Tibial nerve (tissue), 4 donors: ENCODE measurements around the gene C10orf67. TPM values are rescaled to one million over a fixed set of nuclear protein-coding genes. Genes with fewer than 3 reads are reported as not detected.

Experiments
- DNase-seq, 2 donors: peaks; one replicate each; pipeline ENCODE4 v3.0.0-alpha.2; 2019; ENCODE audit warnings: low spot score in 2 of 2
- H3K27ac ChIP-seq, 4 donors: fragments of 200-600 bp; sonication (generic) in 3 of 4; one replicate each; pipeline ENCODE4 v1.5.1; 2017 to 2019; ENCODE audit warnings: mild to moderate bottlenecking in 1 of 4
- H3K27me3 ChIP-seq, 2 donors: fragments of 200-600 bp; sonication (generic) in 1 of 2; one replicate each; pipeline versions ENCODE4 v1.5.1 to v1.6.0; 2017 to 2019
- H3K36me3 ChIP-seq, 3 donors: fragments of 200-600 bp; sonication (generic); one replicate each; pipeline ENCODE4 v1.5.1; 2018 to 2019
- H3K4me1 ChIP-seq, 4 donors: fragments of 200-600 bp; sonication (generic) in 3 of 4; one replicate each; pipeline ENCODE4 v1.5.1; 2017 to 2019
- H3K4me3 ChIP-seq, 4 donors: fragments of 200-600 bp; sonication (generic) in 3 of 4; one replicate each; pipeline ENCODE4 v1.5.1; 2017 to 2019; ENCODE audit warnings: mild to moderate bottlenecking in 1 of 4, moderate library complexity in 1 of 4
- H3K9me3 ChIP-seq, 4 donors: fragments of 200-600 bp; sonication (generic) in 3 of 4; one replicate each; pipeline ENCODE4 v1.5.1; 2017 to 2019
- CTCF ChIP-seq, 5 experiments: fragments of 200-600 bp in 3 of 5; fragments of 450-650 bp in 2 of 5; sonication (generic) in 3 of 5; IDR thresholded peaks; one replicate each; pipeline ENCODE4 v1.5.1; 2016 to 2019; ENCODE audit warnings: antibody characterized with exemption in 5 of 5, mild to moderate bottlenecking in 3 of 5, moderate library complexity in 2 of 5
- EP300 ChIP-seq, 2 donors: sonication (generic); formaldehyde crosslinking; IDR thresholded peaks; one replicate each; pipeline ENCODE4 v1.6.1; 2017; ENCODE audit warnings: antibody characterized with exemption in 2 of 2, mild to moderate bottlenecking in 1 of 2
- POLR2A ChIP-seq, 2 donors: fragments of 450-650 bp; IDR thresholded peaks; one replicate each; pipeline ENCODE4 v1.6.1; 2017; ENCODE audit warnings: antibody characterized with exemption in 2 of 2, mild to moderate bottlenecking in 2 of 2, moderate library complexity in 2 of 2
- WGBS, 2 donors: methylation state at CpG; one replicate each; pipeline ENCODE4 v1.1.5; 2018; 5-methylcytosine and 5-hydroxymethylcytosine counted together
- total RNA-seq, 4 donors: library from RNA; depleted of rRNA; stranded (reverse); fragments of >200 nt; gene quantifications; one replicate each; pipeline ENCODE4 v1.1.0, GENCODE V29; 2016

Gene C10orf67
- total RNA-seq, 4 donors from 2014 or later = 0.30 to 1.6 (median 0.64) TPM

GRCh38 chr10:23195846-23196600 is 148.6 kb downstream of the C10orf67 start:
- TF ChIP-seq POLR2A (IDR thresholded peaks at IDR 0.05) = no peak
- no peak for TF ChIP-seq EP300 (IDR thresholded peaks at IDR 0.05)
- no peak for TF ChIP-seq CTCF (IDR thresholded peaks at IDR 0.05)

GRCh38 chr10:23194966-23195845 is 149.4 kb downstream of the C10orf67 start:
- Histone ChIP-seq H3K36me3 (no peaks in the 10 kb centered on the region), H3K4me1 (peaks cover 0 to 37% (median 0%) of the 10 kb centered on the region in 4 donors), H3K27ac (no peak overlapping the region), H3K27me3 (peaks cover 0 to 92% of the 10 kb centered on the region in 2 donors), H3K4me3 (peak overlapping the region in 1 of 4 donors; percentile 12), H3K9me3 (no peaks in the 10 kb centered on the region)
- 3% methylated on average over 41 to 68 of the region's 70 CpGs for WGBS, 2 donors
- DNase-seq = no peak
- TF ChIP-seq EP300 (IDR thresholded peaks at IDR 0.05) (no peak), POLR2A (IDR thresholded peaks at IDR 0.05) (no peak), CTCF (IDR thresholded peaks at IDR 0.05) (no peak)

More at GRCh38 chr10:23195846-23196600, 148.6 kb downstream of the C10orf67 start:
- Histone ChIP-seq H3K4me1 (peaks cover 0 to 34% (median 0%) of the 10 kb centered on the region in 4 donors), H3K4me3 (no peak overlapping the region), H3K9me3 (no peaks in the 10 kb centered on the region), H3K27ac (no peak overlapping the region), H3K36me3 (no peaks in the 10 kb centered on the region), H3K27me3 (peaks cover 0 to 90% of the 10 kb centered on the region in 2 donors)
- no peak for DNase-seq
- 2 to 4% methylated on average over 13 of the region's 13 CpGs for WGBS, 2 donors

- no peak for TF ChIP-seq POLR2A (IDR thresholded peaks at IDR 0.05)
- no peak for TF ChIP-seq EP300 (IDR thresholded peaks at IDR 0.05)
- no peak for TF ChIP-seq CTCF (IDR thresholded peaks at IDR 0.05)
- Histone ChIP-seq H3K4me3 (no peak overlapping the region), H3K27me3 (peaks cover 0 to 92% of the 10 kb centered on the region in 2 donors), H3K9me3 (no peaks in the 10 kb centered on the region), H3K27ac (no peak overlapping the region), H3K36me3 (no peaks in the 10 kb centered on the region), H3K4me1 (peaks cover 0 to 37% (median 0%) of the 10 kb centered on the region in 4 donors)
- 6 to 10% methylated on average over 13 of the region's 13 CpGs for WGBS, 2 donors
- no peak for DNase-seq
Measured at GRCh38 chr10:23194471-23194965, 150.1 kb downstream of the C10orf67 start.

GRCh38 chr10:23193435-23194074 is 151.0 kb downstream of the C10orf67 start:
- Histone ChIP-seq H3K27me3 (peaks cover 0 to 89% of the 10 kb centered on the region in 2 donors), H3K4me1 (peaks cover 0 to 29% (median 0%) of the 10 kb centered on the region in 4 donors), H3K4me3 (no peak overlapping the region), H3K36me3 (no peaks in the 10 kb centered on the region), H3K9me3 (no peaks in the 10 kb centered on the region), H3K27ac (no peak overlapping the region)
- 3 to 5% methylated on average over 19 of the region's 19 CpGs for WGBS, 2 donors
- no peak for DNase-seq
- TF ChIP-seq EP300 (IDR thresholded peaks at IDR 0.05) = no peak
- TF ChIP-seq CTCF (IDR thresholded peaks at IDR 0.05) = no peak
- no peak for TF ChIP-seq POLR2A (IDR thresholded peaks at IDR 0.05)
